Measurements from ENCODE around the gene R3HDM4. TPM values are rescaled to one million over a fixed set of nuclear protein-coding genes. Genes with fewer than 3 reads are reported as not detected.
"Not testable (repeated sequence)": the region's sequence is repeated elsewhere in the genome, so short reads cannot be mapped to it uniquely, and the experiment has no call there.

The R3HDM4 gene
- total RNA-seq, 1 donor from 2014 or later, result 48.8 TPM

- Mint-ChIP-seq H3K27me3 (peaks cover 14% of the 10 kb centered on the region), H3K27ac (no peak within 1 kb of the TSS), H3K4me1 (ENCODE audit: unreplicated experiment) (no peaks in the 10 kb centered on the region), H3K9me3 (no peaks in the 10 kb centered on the region), H3K4me3 (peak within 1 kb of the TSS; percentile 63), H3K36me3 (no peaks in the 10 kb centered on the region)
- TF ChIP-seq, protein P1, sequence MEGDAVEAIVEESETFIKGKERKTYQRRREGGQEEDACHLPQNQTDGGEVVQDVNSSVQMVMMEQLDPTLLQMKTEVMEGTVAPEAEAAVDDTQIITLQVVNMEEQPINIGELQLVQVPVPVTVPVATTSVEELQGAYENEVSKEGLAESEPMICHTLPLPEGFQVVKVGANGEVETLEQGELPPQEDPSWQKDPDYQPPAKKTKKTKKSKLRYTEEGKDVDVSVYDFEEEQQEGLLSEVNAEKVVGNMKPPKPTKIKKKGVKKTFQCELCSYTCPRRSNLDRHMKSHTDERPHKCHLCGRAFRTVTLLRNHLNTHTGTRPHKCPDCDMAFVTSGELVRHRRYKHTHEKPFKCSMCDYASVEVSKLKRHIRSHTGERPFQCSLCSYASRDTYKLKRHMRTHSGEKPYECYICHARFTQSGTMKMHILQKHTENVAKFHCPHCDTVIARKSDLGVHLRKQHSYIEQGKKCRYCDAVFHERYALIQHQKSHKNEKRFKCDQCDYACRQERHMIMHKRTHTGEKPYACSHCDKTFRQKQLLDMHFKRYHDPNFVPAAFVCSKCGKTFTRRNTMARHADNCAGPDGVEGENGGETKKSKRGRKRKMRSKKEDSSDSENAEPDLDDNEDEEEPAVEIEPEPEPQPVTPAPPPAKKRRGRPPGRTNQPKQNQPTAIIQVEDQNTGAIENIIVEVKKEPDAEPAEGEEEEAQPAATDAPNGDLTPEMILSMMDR (conservative IDR thresholded peaks at IDR 0.05), result no peak
- DNase-seq (ENCODE audit: extremely low spot score, unreplicated experiment), result no peak
These were observed 53.9 kb downstream of the R3HDM4 start, which contains the start of gene CFD for GRCh38 chr19:858868-859843. Gene CFD, plus strand, starts transcription at chr19:859664. Its CDS starts 26 bp downstream, at chr19:859690.

GRCh38 chr19:858284-858683 is 54.7 kb downstream of the R3HDM4 start:
- H3K36me3 Mint-ChIP-seq, result no peaks in the 10 kb centered on the region
- H3K9me3 Mint-ChIP-seq, result no peaks in the 10 kb centered on the region
- H3K27ac Mint-ChIP-seq, result no peak overlapping the region
- DNase-seq (ENCODE audit: extremely low spot score, unreplicated experiment), result no peak
- no peaks in the 10 kb centered on the region for H3K4me1 Mint-ChIP-seq (ENCODE audit: unreplicated experiment)
- peaks cover 14% of the 10 kb centered on the region for H3K27me3 Mint-ChIP-seq
- TF ChIP-seq, protein P1 (conservative IDR thresholded peaks at IDR 0.05), result no peak
- no peak overlapping the region for H3K4me3 Mint-ChIP-seq

GRCh38 chr19:855566-856120 is 57.4 kb downstream of the R3HDM4 start:
- peaks cover 11% of the 10 kb centered on the region for H3K27me3 Mint-ChIP-seq
- no peak overlapping the region for H3K27ac Mint-ChIP-seq
- H3K4me3 Mint-ChIP-seq, result no peak overlapping the region
- H3K4me1 Mint-ChIP-seq (ENCODE audit: unreplicated experiment), result no peaks in the 10 kb centered on the region
- no peaks in the 10 kb centered on the region for H3K9me3 Mint-ChIP-seq
- no peak for DNase-seq (ENCODE audit: extremely low spot score, unreplicated experiment)
- no peaks in the 10 kb centered on the region for H3K36me3 Mint-ChIP-seq
- TF ChIP-seq, protein P1 (conservative IDR thresholded peaks at IDR 0.05), result no peak

DNA sequence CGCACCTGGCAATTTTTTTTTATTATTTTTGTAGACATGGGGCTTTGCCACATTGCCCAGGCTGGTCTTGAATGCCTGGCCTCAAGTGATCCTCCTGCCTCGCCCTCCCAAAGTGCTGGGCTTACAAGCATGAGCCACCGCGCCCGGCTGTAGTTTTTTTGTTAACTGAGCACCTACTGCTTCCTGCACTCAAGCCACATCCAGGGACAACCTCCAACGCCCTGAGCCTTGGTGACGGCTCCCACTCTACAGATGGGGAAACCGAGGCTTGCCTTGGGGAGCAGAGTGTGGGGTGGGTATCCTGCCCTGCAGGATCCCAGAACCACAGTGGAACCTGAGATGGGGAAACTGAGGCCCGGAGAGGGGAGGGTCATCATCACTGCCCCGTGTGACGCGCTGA is 57.9 kb downstream of the R3HDM4 start:
- no peaks in the 10 kb centered on the region for H3K36me3 Mint-ChIP-seq
- no peak overlapping the region for H3K27ac Mint-ChIP-seq
- no peaks in the 10 kb centered on the region for H3K9me3 Mint-ChIP-seq
- H3K4me3 Mint-ChIP-seq, result no peak overlapping the region
- DNase-seq (ENCODE audit: extremely low spot score, unreplicated experiment), result no peak
- H3K27me3 Mint-ChIP-seq, result peaks cover 11% of the 10 kb centered on the region
- TF ChIP-seq, protein P1 (conservative IDR thresholded peaks at IDR 0.05), result no peak
- no peaks in the 10 kb centered on the region for H3K4me1 Mint-ChIP-seq (ENCODE audit: unreplicated experiment)

DNA sequence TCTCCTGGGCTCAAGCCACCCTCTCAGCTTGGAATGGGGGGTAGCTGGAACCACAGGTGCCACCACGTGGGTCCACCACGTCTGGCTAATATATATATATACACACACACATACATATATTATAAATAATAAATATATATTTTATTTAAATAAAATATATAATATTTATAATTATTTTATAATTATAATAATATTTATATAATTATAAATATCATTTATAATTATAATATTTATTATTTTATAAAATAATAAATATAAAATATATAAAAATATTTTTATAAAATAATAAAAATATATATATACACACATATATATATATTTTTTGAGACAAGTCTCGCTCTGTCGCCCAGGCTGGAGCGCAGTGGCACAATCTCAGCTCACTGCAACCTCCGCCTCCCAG is 58.5 kb downstream of the R3HDM4 start:
- Mint-ChIP-seq H3K27me3 (peaks cover 6% of the 10 kb centered on the region), H3K36me3 (no peaks in the 10 kb centered on the region)

DNA sequence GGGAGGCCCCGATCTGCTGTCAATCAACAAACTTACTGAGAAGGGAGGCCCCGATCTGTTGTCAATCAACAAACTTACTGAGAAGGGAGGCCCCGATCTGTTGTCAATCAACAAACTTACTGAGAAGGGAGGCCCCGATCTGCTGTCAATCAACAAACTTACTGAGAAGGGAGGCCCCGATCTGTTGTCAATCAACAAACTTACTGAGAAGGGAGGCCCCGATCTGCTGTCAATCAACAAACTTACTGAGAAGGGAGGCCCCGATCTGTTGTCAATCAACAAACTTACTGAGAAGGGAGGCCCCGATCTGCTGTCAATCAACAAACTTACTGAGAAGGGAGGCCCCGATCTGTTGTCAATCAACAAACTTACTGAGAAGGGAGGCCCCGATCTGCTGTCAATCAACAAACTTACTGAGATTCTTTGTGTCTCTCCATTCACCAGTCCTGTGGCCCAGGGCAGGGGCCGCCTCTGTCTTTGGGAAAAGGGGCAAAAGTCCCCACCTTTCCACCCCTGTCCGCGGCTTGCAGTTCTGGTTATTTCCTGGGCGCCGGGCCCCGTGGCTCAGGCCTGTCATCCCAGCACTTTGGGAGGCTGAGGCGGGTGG is 59.3 kb downstream of the R3HDM4 start:
- not testable (repeated sequence) for H3K27me3 Mint-ChIP-seq; DNase-seq (ENCODE audit: extremely low spot score, unreplicated experiment); H3K4me3 Mint-ChIP-seq; H3K36me3 Mint-ChIP-seq; H3K27ac Mint-ChIP-seq; H3K9me3 Mint-ChIP-seq; H3K4me1 Mint-ChIP-seq (ENCODE audit: unreplicated experiment)

More for the DNA sequence above, 58.5 kb downstream of the R3HDM4 start:
- Mint-ChIP-seq H3K4me1 (ENCODE audit: unreplicated experiment) (no peaks in the 10 kb centered on the region), H3K9me3 (no peaks in the 10 kb centered on the region), H3K27ac (no peak overlapping the region), H3K4me3 (no peak overlapping the region)
- DNase-seq (ENCODE audit: extremely low spot score, unreplicated experiment), result no peak
- TF ChIP-seq, protein P1 (conservative IDR thresholded peaks at IDR 0.05), result no peak
